COR-L47 (cell line): ENCODE measurements around the gene SCML2.
"Not testable (repeated sequence)": the region's sequence is repeated elsewhere in the genome, so short reads cannot be mapped to it uniquely, and the experiment has no call there.

ENCODE experiments used
- DNase-seq: peaks from one replicate; lab custom pipeline; 2025; lab: John Stamatoyannopoulos, UW

The SCML2 gene

DNA sequence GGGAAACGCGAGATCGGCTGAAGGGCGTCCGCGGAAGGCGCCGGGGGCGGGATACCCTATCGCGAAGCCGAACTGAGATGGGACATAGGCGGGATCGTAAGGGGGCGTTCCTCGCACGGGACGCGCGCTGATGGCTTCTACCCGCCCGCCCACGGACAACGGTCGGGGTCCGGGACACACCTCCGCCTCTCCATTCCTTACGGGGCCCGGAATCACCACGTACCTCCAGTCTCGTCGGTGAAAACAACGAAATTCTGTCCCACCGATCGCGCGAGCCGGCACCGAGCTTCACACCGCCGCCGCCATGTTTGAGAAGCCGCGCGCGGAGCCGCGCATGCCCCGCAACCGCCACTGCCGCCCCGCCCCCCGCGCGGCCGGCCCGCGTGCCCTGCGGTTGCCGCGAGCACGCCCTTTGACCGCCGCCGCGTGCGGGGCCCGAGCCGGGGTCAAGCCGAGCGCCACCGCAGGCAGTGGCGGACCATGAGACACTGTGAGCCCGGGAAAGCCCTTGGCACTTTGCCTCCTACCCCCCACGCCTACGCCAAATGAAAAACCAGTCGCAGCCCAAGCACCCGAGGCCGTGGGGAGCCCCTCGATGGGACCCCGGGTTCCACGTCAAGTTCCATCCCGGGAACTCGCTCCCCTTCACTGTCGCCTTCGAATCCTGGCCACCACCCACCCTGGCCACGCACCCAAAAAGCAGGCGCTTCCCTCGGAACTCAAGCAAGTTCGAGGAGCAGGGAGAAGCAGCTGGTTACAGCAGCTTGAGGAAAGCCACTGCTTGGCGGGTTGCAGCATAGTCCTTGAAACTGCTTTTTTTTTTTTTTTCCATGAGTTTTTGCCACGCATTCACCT lies at the start of gene SCML2:
TSS of gene SCML2 (minus strand) at position 320 of the 855 bp plus-strand sequence. CDS start 20,617 bp downstream, outside the sequence.
- DNase-seq = no peak

DNA sequence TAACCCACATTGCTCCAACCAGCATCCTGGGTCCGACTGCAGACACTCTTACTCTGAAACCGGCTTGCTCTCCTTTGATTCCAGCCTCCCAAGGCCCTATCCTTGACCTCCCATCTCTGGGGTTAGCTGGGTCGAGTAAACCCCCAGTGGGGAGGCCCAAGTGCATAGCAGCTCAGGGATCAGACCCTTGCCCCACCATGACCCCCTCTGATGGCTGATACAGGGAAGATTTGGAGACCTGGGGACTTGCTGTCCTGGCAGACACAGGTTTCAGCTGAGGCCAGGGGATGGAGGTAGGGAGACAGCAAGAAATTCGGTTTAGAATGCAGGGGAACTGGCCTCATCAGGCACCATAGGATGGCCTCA lies 47.3 kb upstream of the SCML2 start:
- no peak for DNase-seq

DNA sequence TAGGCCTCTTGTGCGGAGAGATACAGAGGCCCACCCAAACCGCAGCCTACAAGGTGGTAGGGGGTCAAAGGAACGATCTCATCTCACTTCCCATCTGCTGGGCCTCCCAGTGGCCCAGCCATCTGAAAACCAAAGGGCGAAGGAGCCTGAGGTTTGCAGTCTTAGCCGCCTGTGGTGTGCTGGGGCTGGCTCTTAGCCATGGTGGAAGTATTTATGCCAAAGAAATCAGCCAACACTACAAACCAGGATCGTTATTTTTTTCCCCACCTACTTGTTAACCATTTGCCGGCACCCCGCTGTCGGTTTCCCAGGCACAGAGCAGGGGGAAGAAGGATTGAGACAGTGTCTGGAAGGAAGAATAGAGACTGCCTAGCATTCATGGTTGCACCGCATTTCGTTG lies 40.0 kb upstream of the SCML2 start:
- no peak for DNase-seq

DNA sequence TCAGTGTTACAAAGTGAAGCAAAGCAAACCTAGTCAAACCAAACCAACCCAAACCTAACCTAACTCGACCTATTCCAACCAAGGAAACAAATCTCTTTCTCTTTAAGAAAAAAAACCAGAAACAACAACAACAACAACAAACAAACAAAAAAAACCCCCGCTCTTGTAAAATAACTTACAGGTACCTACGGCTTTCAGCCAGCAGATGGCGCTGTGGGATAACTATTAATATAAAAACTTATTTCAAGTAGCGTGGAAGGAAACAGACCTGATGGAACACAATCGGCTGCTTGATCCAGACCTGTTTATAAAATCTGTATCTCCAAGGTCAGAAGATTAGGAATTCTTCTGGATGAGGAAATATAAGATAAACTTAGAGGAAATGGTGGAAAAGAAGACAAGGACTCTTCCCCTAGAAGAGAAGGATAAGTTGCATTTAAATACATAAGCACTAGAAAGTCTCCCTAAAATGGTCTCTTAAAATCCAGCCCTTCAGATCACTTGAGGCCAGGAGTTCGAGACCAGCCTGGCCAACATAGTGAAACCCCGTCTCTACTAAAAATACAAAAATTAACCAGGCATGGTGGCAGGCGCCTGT lies 36.6 kb upstream of the SCML2 start:
- DNase-seq = peak; percentile 20

DNA sequence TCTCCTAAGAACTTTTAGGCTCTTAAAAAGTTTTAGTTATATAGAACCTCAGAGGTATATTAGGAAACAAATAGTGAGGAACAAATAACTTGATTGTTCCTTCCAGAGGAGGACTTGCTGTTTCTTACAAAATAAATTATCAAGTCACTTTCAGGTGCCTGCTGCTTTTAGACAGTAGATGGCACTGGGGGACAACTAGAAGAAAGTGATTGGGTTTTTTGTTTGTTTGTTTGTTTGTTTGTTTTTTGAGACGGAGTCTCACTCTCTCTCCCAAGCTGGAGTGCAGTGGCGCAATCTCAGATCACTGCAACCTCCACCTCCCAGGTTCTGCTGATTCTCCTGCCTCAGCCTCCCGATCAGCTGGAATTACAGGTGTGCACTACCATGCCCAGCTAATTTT lies 35.5 kb upstream of the SCML2 start:
- no peak for DNase-seq

DNA sequence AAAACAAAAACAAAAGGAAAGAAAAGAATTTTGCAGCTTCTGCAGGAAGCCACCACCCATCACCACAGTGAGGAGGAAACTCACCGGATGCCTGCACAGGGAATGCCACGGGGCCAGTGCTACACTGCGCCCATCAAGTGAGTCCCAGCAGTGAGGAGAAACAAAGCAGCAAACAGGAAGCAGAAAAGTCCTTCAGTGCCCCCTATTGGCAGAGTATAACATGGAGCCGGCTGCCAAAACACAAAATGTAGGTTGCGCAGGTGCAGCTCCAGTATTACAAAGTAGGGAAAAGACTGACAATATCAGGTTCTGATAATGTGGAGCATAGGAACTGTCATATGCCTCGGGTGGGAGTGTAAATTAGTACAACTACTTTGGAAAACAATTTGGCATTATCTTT lies 23.3 kb upstream of the SCML2 start:
- peak; percentile 16 for DNase-seq

GRCh38 chrX:18375131-18375805 lies 20.8 kb upstream of the SCML2 start:
- DNase-seq = not testable (repeated sequence)

DNA sequence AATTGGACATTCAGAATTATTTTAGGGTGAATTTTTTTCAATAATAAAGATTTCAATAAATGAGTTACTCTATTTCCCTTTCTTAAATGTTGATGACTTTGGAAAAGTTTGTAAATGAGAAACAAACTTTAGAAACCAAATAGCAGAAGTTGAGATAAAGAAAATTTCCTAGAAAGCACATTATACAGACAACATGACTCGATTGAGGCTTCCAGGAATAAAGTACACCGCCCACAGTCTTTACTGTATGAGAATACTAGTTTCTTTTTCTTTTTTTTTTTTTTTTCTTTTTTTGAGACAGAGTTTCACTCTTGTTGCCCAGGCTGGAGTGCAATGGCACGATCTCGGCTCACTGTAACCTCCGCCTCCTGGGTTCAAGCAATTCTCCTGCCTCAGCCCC lies 14.6 kb upstream of the SCML2 start:
- DNase-seq = not testable (repeated sequence)

DNA sequence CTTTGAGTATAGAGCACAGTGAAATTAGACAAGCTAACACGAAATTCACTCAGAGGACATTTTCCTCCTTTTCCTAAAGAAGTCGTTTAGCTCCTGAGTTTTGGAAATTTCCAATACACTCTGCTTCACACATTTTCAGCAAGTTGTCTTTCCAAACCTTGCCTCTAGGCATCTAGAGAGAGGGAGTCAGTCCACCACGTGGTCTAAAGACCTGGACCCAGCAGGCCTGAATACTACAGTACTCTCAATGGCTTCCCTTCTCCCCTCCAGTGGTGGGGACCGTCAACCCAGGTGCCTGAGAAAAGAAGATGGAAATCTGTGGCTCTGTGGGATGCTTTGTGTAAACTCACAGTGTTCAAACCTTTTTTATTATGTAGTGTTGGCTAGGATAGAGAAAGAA lies 13.9 kb upstream of the SCML2 start:
- DNase-seq = no peak

- no peak for DNase-seq
Measured at GRCh38 chrX:18360867-18361266, 6.4 kb upstream of the SCML2 start.

GRCh38 chrX:18353931-18354368 lies 538 bp downstream of the SCML2 start:
- no peak for DNase-seq

DNA sequence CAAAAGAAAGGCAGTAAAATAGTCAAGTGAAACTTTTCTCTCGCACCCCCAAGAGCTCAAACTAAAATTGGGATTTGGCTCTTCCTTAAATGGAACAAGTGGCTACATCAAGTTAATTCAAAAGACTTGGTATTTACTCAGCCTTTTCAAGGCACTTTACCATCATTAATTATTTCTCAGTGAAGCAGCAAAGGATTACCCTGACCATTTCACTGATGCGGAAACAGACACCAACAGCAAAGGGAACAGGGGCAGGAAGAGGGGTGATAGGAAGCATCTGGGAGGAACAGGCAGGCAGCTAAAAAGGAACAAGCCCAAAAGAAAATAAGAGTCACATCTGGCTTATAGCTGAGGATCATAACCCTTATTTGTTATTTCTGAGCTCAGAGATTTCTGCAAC lies 2.7 kb downstream of the SCML2 start:
- no peak for DNase-seq

DNA sequence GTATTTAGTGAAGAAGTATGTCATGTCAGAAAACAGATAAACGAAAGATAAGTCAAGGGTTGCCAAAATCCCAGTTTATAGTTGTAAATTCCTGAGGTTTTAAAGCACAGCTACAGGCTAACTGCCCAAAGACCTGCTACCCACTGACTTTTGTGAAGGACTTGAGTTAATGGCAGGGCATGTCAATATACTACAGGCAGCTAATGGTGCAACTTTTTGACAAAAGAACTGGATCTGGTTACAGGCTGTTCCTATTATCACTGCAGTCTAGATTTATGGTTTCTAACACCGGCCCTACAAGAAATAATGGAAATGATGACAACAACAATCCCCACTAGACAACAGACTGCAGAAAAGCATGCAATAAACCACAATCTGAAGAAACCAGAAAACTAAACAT lies 6.4 kb downstream of the SCML2 start:
- no peak for DNase-seq

DNA sequence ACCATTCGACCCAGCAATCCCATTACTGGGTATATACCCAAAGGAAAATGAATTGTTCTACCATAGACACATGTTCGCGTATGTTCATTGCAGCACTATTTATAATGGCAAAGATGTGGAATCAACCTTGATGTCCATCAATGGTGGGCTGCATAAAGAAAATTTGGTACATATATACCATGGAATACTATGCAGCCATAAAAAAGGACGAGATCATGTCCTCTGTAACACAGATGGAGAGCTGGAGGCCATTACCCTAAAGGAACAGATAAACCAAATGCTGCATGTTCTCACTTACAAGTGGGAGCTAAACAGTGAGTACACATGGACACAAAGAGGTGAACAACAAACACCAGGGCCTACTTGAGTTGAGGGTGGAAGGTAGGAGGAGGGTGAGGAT lies 45.1 kb downstream of the SCML2 start:
- no peak for DNase-seq

GRCh38 chrX:18297251-18297650 lies 57.2 kb downstream of the SCML2 start:
- DNase-seq = no peak

DNA sequence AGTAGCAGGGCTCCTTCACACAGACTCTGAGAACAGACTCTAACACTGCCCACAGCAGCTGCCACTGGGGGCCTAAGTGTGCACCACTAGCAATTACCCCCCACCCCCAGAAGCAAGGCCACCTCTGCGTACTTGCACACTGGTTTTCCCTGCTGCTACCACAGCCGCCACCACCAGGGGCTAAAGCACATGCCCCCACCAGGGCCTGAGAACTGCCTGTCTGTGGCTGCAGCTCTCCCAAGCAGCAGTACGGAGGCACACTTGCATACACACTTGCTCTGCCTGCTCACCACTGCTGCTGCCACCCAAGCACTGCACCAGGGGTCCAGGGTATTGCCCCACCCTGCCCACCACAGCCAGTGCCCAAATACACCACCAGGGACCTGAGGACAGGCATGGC lies 59.6 kb downstream of the SCML2 start:
- no peak for DNase-seq

DNA sequence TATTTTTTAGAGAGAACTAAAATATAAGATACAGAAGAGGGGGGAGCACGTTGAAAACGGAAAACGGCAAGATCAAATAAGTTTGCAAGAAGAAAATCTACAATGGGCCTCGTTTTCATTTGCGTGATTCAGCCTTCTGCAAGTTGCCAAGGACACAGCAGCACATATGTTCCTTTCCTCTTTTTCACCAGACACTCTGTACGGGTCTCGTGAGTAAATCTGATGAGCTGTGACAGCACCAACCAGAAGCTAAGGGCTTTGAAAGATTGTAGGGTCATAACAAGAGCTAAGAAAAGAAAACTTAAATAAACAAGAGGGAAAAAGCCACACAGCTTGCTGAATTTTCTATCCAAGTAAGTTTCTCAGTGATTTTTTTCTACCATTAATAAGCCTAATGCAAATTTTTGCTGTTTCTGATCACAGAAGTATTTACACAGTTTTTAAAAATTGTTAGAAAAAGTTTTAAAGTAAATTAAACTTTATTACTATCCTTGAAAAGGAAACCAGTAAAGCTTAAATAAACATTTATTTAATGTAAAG lies 63.4 kb downstream of the SCML2 start:
- no peak for DNase-seq

- DNase-seq = no peak
Measured at GRCh38 chrX:18290200-18290599, 64.3 kb downstream of the SCML2 start.

GRCh38 chrX:18288716-18289115 lies 65.8 kb downstream of the SCML2 start:
- no peak for DNase-seq

GRCh38 chrX:18286322-18286831 lies 68.1 kb downstream of the SCML2 start:
- DNase-seq = no peak

DNA sequence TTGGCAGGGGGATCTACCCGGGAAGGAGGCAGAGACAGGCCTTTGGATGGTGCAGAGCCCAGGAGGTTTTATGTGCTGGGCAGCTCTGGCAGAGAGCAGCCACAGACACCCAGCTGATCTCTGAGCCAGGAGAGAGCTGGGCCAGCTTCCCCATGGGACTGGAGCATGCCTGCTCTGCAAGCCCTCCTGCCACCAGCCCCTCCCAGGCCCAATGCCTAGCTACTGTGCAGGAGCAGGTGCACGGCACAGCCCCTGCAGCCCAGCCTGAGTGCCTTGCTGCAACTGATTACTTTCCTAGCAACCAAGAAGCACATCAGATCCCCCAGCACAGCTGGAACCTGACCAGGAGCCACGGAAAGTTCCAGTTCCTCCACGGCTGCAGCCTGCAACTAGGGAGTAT lies 76.0 kb downstream of the SCML2 start:
- no peak for DNase-seq

GRCh38 chrX:18272222-18272621 lies 82.3 kb downstream of the SCML2 start:
- no peak for DNase-seq

- DNase-seq = no peak
Measured at GRCh38 chrX:18271725-18272124, 82.8 kb downstream of the SCML2 start.
